GM19025 (cell line): ENCODE data around the gene KREMEN2.
A peak's percentile ranks its signal among the peaks of the same experiment; 100 is the strongest.

Experiments used
- ATAC-seq: cut with Tn5 transposase; IDR thresholded peaks from one replicate; pipeline ENCODE4 v1.9.1; 2021; ENCODE audit warnings: mild to moderate bottlenecking, low read depth, moderate library complexity; ENCODE audit not compliant: unreplicated experiment

KREMEN2 gene

GRCh38 chr16:3000540-3000939, 36.5 kb downstream of the KREMEN2 start:
- ATAC-seq: no peak

- no peak for ATAC-seq
Observed at GRCh38 chr16:3001316-3001715, 37.2 kb downstream of the KREMEN2 start.

GRCh38 chr16:3003582-3004270, 39.7 kb downstream of the KREMEN2 start:
- peak; percentile 97 for ATAC-seq

GRCh38 chr16:3004319-3004718, 40.2 kb downstream of the KREMEN2 start:
- no peak for ATAC-seq

GRCh38 chr16:3004781-3005284, 40.8 kb downstream of the KREMEN2 start:
- no peak for ATAC-seq

- ATAC-seq: no peak
Observed at GRCh38 chr16:3007059-3007956, 43.2 kb downstream of the KREMEN2 start.

GRCh38 chr16:3007957-3008689, 44.0 kb downstream of the KREMEN2 start:
- ATAC-seq: no peak

- no peak for ATAC-seq
Observed at GRCh38 chr16:3008690-3009037, 44.6 kb downstream of the KREMEN2 start.

- no peak for ATAC-seq
Observed at GRCh38 chr16:3009568-3010390, 45.7 kb downstream of the KREMEN2 start.

GRCh38 chr16:3010510-3010909, 46.4 kb downstream of the KREMEN2 start:
- ATAC-seq: no peak

GRCh38 chr16:3012246-3012645, 48.2 kb downstream of the KREMEN2 start:
- ATAC-seq: no peak

GRCh38 chr16:3012828-3013420, 48.8 kb downstream of the KREMEN2 start, which contains the start of gene CLDN9:
Gene CLDN9, plus strand, starts transcription at chr16:3012923. Its CDS starts 440 bp downstream, at chr16:3013363.
- no peak for ATAC-seq

GRCh38 chr16:3013491-3013951, 49.4 kb downstream of the KREMEN2 start:
- no peak for ATAC-seq

- ATAC-seq: no peak
Observed at GRCh38 chr16:3013998-3014690, 50.1 kb downstream of the KREMEN2 start.

GRCh38 chr16:3014971-3015370, 50.9 kb downstream of the KREMEN2 start:
- no peak for ATAC-seq

GRCh38 chr16:3015865-3016521, 51.9 kb downstream of the KREMEN2 start:
- no peak for ATAC-seq

- ATAC-seq: no peak
Observed at GRCh38 chr16:3017344-3017743, 53.3 kb downstream of the KREMEN2 start.
